Renal cortical epithelial cell (primary cell): ENCODE results near the gene YARS2. TPM values are rescaled to one million over a fixed set of nuclear protein-coding genes. Genes with fewer than 3 reads are reported as not detected.
"Not testable (repeated sequence)": the region's sequence is repeated elsewhere in the genome, so short reads cannot be mapped to it uniquely, and the experiment has no call there.

Experiments
- DNase-seq: peaks from one replicate; pipeline ENCODE4 v3.0.0-alpha.2; 2011; ENCODE audit warnings: low read depth
- total RNA-seq: library from RNA; depleted of rRNA; stranded (reverse); fragments of >200 nt; gene quantifications from 2 replicates; pipeline ENCODE4 v1.2.3, GENCODE V29; 2014

Gene YARS2
- total RNA-seq, 1 donor from 2014 or later = 34.8 TPM

DNA sequence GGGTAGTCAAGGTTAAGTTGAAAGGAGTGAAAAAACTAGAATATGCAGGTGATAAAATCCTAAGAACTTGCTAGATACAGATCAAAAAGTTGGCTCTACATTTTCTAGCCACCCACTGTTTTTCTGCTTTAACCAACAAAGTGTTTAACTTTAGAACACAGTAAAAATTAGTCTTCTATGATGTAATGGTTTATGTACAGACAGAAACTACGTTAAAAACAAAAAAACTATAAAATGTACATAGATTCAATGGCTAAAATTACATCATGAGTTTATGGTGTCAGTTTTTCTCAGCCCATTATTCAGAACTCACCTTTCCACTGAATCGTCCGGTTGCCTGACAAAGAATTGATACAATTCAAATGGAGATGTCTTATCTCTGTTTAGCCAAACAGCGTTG, 2.1 kb downstream of the YARS2 start:
- DNase-seq = no peak

DNA sequence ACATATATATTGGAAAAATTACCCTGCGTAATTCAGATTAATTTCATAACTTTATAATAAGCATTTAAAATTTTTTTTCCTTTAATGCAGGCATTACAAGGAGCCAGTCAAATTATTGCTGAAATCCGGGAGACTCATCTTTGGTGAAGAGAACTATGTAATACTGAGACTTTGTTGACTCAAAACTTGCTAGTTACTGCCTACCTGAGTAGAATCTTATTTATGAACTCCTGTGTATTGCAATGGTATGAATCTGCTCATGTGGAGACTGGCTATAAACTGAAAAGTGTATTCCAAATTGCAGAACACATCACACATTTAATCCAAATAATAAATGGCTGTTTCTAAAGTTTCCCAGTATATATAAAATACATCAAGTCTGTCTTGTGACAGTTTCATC, 12.4 kb downstream of the YARS2 start:
- DNase-seq = no peak

DNA sequence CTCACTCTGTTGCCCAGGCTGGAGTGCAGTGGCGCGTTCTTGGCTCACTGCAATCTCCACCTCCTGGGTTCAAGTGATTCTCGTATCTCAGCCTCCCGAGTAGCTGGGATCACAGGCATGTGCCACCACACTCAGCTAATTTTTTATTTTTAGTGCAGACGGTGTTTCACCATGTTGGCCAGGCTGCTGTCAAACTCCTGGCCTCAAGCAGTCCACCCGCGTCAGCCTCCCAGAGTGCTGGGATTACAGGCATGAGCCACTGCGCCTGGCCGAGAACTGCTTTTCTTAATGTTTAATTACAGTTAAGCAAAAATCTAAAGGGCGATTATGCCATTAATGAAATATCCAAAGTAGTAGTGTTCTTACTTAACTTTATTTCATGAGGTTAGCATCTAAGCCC, 13.6 kb downstream of the YARS2 start:
- DNase-seq = no peak

DNA sequence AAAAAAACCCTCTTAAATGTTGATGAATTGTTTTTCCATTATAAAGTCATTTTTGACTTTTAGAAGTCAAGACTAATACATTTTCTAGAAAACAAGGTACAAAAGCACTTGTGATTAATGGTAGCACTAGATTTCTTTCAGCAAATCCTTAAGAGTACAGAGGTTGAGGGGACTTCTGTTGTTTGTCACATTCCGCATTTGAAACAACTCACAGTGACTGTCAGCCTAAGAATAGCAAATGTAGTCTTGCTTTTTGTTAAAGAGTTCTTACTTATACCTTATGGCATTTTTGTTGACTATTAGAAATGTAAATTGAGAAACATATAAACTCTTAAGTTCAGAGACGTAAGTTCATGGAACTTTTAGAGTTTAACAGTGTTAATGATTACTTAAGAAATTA, 16.4 kb downstream of the YARS2 start:
- peak; percentile 48 for DNase-seq

DNA sequence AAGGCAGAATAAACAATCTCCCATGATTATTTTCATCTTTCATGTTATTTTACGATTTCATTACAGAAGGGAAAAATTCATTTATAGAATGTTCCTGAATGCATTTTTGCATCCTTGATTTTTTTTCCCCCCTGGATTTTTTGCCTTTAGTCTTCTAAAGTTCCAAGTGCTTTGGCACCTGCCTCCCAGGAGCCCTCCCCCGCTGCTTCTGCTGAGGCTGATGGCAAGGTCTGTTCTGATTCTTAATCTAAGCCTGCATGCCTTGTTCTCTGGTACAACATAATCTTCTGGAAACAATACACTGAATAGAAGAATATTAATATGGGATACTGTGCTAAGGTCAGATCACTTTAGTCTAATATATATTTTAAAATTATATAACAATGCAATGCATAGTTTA, 18.0 kb downstream of the YARS2 start:
- no peak for DNase-seq

DNA sequence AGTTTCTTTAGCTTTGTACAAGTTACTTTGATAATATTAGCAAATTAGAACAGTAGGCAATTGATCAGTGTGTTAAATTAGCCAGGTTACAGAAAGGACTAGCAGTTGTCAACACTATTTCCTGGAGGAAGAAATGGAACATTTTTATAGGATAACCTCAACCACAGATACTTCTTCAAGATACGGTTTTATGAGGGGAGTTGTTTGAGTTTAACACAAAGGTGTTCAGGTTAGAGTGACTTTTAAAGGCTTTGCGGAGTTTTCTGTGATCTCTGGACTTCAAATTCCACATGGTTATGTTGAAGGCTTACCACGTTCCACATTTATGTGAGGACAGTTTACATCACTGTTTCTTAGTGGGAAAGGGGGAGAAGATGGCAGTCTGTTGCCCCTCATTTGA, 19.3 kb downstream of the YARS2 start:
- DNase-seq = no peak

DNA sequence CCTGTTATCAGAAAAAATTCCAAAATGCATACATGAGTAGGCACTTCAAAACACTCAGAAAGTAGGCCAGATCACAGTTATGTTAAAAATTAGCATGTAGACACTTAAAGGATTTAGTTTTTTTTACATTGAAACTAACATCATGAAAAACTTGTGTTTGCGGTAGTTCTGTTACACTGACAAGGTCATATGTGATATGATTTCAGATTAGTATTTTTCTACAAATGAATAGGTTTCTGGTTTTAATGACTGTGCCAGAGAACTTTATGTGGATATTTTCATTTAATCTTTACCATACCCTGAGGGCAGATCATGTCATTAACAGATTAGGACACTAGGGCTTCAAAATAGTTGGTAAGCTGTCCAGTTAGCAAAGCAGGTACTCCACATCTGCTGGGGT, 20.7 kb downstream of the YARS2 start:
- no peak for DNase-seq

DNA sequence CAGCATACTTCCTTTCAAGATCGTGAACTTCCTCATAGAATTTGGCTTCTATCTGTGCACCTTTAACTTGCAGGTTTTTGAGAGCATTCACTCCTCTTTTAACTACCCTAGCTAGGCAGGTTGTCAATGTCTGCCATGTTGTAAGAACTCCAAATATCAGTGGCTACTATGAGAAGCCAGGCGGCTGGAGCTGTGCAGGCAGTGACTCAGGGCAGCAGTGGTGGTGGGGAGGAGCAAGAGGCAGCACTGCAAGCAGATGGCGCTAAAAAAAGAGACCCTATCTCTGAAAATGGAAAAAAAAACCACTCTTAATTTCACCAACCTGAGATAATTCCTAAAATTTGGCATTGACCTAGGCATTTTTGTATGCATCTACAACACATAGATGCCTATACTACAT, 28.5 kb downstream of the YARS2 start:
- no peak for DNase-seq

DNA sequence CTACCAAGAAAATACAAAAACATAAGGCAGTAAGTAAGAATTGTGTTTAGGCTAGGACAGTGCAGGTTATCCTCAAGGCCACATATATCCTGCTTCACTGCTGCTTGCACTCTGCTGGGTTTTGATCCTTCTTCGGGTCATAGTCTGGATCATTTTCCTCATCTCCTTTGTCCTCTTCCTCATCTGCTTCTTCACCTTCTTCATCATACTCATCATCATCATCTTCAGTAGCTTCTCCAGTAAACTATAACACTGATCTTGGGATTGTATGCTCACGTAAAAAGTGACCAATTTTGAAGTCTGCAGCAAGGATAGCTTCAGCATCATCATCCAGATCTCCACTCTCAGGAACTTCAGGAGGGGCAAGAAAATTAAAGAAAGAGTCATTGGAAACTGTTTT, 29.4 kb downstream of the YARS2 start:
- DNase-seq = no peak

DNA sequence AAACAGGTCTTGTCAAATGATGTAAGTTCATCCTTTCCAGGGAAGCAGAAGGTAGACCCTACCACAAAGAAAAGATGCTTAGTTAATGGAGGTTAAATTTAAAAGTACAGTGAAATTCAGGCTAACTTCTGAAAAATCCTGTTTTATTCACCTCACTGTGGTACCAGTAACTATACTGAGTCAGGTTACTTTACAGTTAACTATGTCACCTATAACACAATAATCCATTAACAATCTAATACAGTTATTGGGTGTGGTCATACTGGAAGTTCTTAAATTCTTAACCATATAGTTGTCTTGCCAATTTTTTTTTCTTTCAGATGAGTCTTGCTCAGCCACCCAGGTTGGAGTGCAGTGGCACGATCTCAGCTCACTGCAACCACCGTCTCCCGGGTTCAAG, 30.4 kb downstream of the YARS2 start:
- not testable (repeated sequence) for DNase-seq

DNA sequence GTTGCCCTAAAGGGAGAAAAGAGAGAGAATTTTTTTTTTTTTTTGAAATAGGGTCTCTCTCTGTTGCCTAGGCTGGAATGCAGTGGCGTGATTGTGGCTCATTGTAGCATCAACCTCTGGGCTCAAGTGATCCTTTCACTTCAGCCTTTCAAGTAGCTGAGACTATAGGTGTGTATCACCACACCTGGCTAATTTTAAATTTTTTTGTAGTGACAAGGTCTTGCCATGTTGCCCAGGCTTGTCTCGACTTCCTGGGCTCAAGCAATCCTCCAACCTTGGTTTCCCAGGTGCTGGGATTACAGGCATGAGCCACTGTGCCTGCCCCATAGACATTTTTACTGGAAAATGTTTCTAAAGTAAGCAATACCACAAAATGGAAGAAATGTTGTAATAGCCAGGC, 36.8 kb downstream of the YARS2 start:
- DNase-seq = no peak

DNA sequence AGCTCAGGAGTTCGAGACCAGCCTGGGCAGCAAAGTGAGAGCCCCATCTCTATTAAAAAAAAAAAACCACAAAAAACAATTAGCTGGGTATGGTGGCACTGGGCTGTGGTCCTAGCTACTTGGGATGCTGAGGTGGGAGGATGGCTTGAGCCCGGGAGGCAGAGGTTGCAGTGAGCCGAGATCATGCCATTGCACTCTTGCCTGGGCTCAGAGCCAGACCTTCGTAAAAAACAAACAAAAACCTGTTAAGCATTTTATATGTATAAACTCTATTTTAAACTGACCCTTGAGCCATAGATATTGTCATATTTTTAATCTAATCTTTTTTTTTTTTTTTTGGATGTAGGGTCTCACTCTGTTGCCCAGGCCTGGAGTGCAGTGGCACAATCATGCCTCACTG, 40.9 kb downstream of the YARS2 start:
- no peak for DNase-seq

DNA sequence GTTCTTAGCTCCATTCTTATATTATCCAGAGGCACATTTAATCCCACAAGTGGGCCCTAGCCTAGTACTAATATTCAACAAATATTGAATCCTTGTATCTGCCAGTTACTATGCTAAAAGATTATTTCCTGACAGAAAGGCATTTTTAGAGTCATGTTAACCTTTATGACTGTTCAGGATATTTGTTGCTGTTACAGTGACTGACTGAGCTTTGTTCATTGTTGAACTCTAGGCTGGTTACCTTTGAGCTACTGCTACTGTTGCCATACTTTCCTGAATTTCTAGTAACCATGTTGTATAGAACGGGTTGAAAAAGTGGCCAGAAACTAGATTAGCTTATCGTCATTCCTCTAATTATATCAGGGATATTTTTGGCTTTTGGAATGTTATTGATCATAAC, 46.8 kb downstream of the YARS2 start:
- no peak for DNase-seq

DNA sequence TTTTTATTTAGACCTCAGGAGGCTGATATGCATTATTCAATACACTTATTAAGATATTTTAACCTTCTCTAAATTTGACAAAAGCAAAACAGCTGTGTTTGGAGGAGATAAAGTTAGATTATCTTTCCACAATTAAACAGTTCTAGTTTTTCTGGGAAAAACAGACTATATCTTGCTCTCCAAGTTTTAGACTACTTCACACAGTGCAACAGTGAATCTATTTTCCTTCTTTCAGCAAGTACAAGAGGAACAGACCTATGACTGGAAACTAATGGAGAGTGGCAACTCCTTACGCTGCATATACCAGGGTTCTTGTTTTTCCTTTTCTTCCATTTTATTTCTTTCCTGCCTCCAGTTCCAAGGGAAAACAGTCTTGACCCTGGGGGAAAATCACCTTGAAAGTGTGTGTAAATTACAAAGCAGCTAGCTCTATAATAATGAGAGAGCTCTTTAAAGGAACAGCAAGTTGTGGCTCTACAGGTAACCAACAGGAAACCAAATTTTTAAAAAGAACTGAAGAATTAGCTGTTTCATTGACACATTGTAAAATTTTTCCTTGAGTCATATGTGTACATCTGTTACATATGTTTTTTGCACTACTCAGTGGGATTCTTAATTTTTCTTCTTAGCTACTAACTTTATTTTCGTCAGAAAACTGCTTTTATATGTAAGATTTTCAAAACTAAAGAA, 49.2 kb downstream of the YARS2 start:
- no peak for DNase-seq

DNA sequence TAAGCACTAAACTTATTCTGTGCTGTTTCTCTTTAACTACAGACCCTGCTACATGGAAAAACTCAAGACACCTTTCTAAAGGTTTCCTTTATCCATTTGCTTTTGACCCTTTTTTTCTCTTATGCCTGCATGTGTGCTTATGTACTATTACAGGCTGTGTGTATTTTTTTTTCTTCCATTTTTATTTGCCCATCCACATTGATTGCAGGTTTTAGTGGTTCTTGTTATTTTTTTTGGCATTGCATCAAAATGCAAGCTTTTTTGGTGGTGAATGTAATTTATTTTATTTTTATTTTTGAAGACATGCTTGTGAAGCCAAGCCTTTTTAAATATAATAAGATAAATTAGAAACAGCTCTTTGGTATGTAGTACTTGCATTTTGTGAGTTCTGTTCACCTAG, 49.9 kb downstream of the YARS2 start:
- DNase-seq = no peak

DNA sequence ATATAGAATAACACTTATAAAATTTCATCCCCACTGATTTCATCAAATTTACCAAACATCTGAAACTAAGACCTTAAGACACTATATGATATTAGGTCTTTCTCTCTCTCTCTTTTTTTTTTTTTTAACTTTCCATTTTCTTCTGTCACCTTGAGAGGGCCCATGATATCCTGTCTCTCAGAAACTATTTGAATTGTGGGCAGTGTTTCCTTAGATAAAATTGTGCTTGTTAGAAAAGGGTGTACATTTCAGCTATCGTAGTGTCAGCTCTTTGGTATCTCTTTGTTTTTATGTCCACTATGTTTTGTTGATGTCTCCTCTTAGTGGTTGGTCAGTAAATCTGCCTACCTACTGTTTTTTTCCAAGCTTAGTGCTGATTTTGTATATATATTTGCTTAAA, 52.8 kb downstream of the YARS2 start:
- no peak for DNase-seq

DNA sequence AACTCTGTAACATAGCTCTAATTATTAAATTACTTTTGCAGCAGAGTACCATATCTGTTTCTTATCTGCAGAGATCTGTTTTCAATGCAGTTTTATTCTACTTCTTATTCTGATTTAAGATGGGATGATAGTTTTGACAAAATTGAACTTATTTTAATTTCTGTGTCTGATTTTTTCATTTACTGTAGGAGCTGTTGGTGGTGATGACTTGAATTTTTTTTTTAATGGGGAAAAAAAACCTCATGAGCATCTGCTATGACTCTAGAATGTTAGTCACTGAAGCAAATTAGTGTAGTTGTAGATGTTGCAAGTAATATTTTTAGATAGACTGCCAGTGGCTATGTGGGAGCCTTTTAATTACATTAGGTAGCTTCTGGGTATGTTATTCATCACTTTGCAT, 53.2 kb downstream of the YARS2 start:
- peak; percentile 34 for DNase-seq

DNA sequence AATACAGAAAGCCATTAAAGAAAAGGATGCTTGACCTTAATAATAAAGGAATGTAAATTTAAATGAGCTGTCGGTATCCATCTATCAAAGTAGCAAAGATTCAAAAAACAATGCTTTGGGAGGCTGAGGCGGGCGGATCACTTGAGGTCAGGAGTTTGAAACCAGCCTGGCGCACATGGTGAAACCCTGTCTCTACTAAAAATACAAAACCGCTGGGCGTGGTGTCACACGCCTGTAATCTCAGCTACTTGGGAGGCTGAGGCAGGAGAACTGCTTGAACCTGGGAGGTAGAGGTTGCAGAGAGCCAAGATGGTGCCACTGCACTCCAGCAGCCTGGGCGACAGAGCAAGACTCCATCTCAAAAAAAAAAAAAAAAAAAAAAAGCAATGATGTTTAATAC, 56.3 kb downstream of the YARS2 start:
- DNase-seq = not testable (repeated sequence)

DNA sequence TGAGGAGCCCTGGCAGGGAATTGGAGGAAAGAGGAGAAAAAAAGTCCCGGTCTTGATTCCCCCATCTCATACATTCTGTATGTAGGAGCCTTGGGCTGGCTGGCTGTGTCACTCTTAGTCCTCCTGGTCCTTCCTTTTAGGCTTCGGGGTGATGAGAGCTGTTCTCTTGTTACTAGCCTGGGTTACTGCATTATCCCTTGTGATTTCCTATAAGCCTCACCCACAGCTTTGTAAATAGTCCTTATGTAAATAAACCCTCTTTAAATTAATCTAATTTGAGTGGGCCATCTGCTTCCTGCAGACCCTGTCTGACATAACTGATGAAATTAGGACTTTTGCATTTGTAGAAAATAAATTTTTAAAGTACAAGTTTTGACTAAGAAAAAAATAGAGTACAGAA, 57.4 kb downstream of the YARS2 start:
- no peak for DNase-seq

DNA sequence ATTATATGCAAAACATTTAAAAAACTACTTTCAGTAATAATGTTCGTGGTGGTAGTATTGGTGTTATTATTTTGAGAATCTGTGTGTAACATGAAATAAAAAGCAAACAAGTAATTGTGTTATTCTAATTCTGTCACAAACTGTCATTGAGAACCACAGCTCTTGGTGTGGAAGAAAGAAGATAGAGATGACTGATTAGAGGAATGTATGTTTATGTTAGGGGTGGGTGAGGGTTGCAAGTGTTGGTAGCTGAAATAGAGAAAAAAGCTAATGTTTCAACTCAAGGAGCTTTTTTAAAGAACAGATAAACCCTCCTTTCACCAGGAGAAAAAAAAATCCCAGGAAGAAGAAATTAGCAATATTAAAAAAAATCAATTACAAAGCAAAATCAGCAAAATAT, 58.3 kb downstream of the YARS2 start:
- no peak for DNase-seq
